H1 (cell line): ENCODE data around the gene PRTN3. TPM values are rescaled to one million over a fixed set of nuclear protein-coding genes. Genes with fewer than 3 reads are reported as not detected.

ENCODE experiments used
- CTCF ChIA-PET: fragments of 300-600 bp; sonication (Branson Sonifier 250); formaldehyde crosslinking; loops from one replicate; lab custom pipeline; 2021; ENCODE audit not compliant: partially characterized antibody; lab: Charles Lee
- POLR2A ChIA-PET: fragments of 300-600 bp; sonication (Branson Sonifier 250); formaldehyde crosslinking; loops from one replicate; lab custom pipeline; 2021; ENCODE audit warnings: inconsistent platforms; ENCODE audit not compliant: partially characterized antibody; lab: Charles Lee
- DNase-seq, 2 experiments: peaks; one replicate each; pipeline versions ENCODE4 v3.0.0 to v3.0.0-alpha.2; 2010 to 2022; ENCODE audit warnings: low spot score in 2 of 2, low read depth in 1 of 2, mixed read lengths in 1 of 2
- FAIRE-seq: peaks from 2 replicates; lab custom pipeline; 2011; peaks lifted over from hg19 to GRCh38; lab: Jason Lieb, UNC
- H2AFZ ChIP-seq: 2 replicates; pipeline ENCODE4 v1.8.1; 2012; ENCODE audit warnings: low read length, inconsistent platforms
- H2AK5ac ChIP-seq: 2 replicates; pipeline ENCODE4 v1.6.1; 2013; ENCODE audit warnings: low read depth, low read length
- H2BK120ac ChIP-seq: replicated peaks from 2 replicates; pipeline ENCODE3; 2013; ENCODE audit warnings: low read depth, low read length, inconsistent platforms
- H2BK12ac ChIP-seq: 2 replicates; pipeline ENCODE4 v1.6.1; 2013; ENCODE audit warnings: low read depth, low read length
- H2BK15ac ChIP-seq: 2 replicates; pipeline ENCODE4 v1.6.1; 2013; ENCODE audit warnings: low read length
- H2BK20ac ChIP-seq: 2 replicates; pipeline ENCODE4 v1.6.1; 2013; ENCODE audit warnings: low read length
- H2BK5ac ChIP-seq: 2 replicates; pipeline ENCODE4 v1.6.1; 2013; ENCODE audit warnings: low read depth, low read length
- H3K14ac ChIP-seq: 2 replicates; pipeline ENCODE4 v1.6.1; 2013; ENCODE audit warnings: inconsistent platforms; ENCODE audit not compliant: insufficient read length
- H3K18ac ChIP-seq: 2 replicates; pipeline ENCODE4 v1.6.1; 2013; ENCODE audit warnings: low read length; ENCODE audit errors: extremely low read depth
- H3K23ac ChIP-seq: 2 replicates; pipeline ENCODE4 v1.6.1; 2013; ENCODE audit warnings: inconsistent platforms; ENCODE audit not compliant: insufficient read length
- H3K23me2 ChIP-seq: 2 replicates; pipeline ENCODE4 v1.6.1; 2013; ENCODE audit warnings: low read depth, low read length
- H3K27ac ChIP-seq: 2 replicates; pipeline ENCODE4 v1.6.1; 2011; ENCODE audit warnings: low read depth, low read length, inconsistent platforms
- H3K27me3 ChIP-seq, 4 experiments: replicated peaks in 1 of 4; 1 replicate in 1 of 4; 2 replicates in 3 of 4; pipeline versions ENCODE4 v1.6.1 to v1.8.1; 2011 to 2013; ENCODE audit warnings: low read length in 3 of 4, mild to moderate bottlenecking in 3 of 4, inconsistent platforms in 2 of 4, mixed read lengths in 2 of 4, moderate library complexity in 1 of 4; ENCODE audit not compliant: control insufficient read depth in 3 of 4, insufficient read depth in 3 of 4; ENCODE audit errors: extremely low read depth in 1 of 4
- H3K36me3 ChIP-seq, 4 experiments: 2 replicates each; pipeline versions ENCODE4 v1.6.1 to v1.8.1; 2011 to 2013; ENCODE audit warnings: mild to moderate bottlenecking in 4 of 4, low read length in 3 of 4, moderate library complexity in 2 of 4, control low read depth in 1 of 4, inconsistent platforms in 1 of 4; ENCODE audit not compliant: insufficient read depth in 4 of 4, control insufficient read depth in 2 of 4
- H3K4ac ChIP-seq: replicated peaks from 2 replicates; pipeline ENCODE3; 2013; ENCODE audit warnings: low read length, low read depth, mixed read lengths, inconsistent platforms; ENCODE audit not compliant: insufficient read length
- H3K4me1 ChIP-seq, 4 experiments: replicated peaks in 1 of 4; 1 replicate in 1 of 4; 2 replicates in 3 of 4; pipeline versions ENCODE4 v1.6.1 to v1.8.1; 2011 to 2013; ENCODE audit warnings: low read length in 3 of 4, inconsistent platforms in 2 of 4, mixed read lengths in 1 of 4; ENCODE audit not compliant: insufficient read depth in 4 of 4, control insufficient read depth in 3 of 4
- H3K4me2 ChIP-seq, 2 experiments: 2 replicates each; pipeline versions ENCODE4 v1.6.1 to v1.8.1; 2011 to 2013; ENCODE audit warnings: low read depth in 2 of 2, low read length in 2 of 2, control low read depth in 1 of 2, inconsistent platforms in 1 of 2, mild to moderate bottlenecking in 1 of 2; ENCODE audit not compliant: insufficient read depth in 1 of 2
- H3K4me3 ChIP-seq, 4 experiments: fragments of 200-600, 300-600 bp in 1 of 4; sonication (generic), shearing (Covaris generic), sonication (Bioruptor Twin) in 1 of 4; 2 replicates each; pipeline versions ENCODE4 v1.5.1 to v1.8.1; 2011 to 2016; ENCODE audit warnings: low read length in 4 of 4, low read depth in 3 of 4, control low read depth in 2 of 4, inconsistent platforms in 2 of 4, mild to moderate bottlenecking in 2 of 4, mixed read lengths in 1 of 4, moderate library complexity in 1 of 4; ENCODE audit not compliant: insufficient read depth in 2 of 4; ENCODE audit errors: extremely low read depth in 1 of 4
- H3K56ac ChIP-seq: replicated peaks from 2 replicates; pipeline ENCODE3; 2013; ENCODE audit warnings: low read depth, mild to moderate bottlenecking, mixed read lengths, low read length, inconsistent platforms; ENCODE audit not compliant: insufficient read length
- H3K79me1 ChIP-seq: 2 replicates; pipeline ENCODE4 v1.6.1; 2013; ENCODE audit warnings: low read depth, low read length, control low read depth
- H3K79me2 ChIP-seq, 2 experiments: 2 replicates each; pipeline versions ENCODE4 v1.6.1 to v1.8.1; 2012 to 2013; ENCODE audit warnings: low read length in 2 of 2, mild to moderate bottlenecking in 2 of 2, inconsistent platforms in 1 of 2; ENCODE audit not compliant: insufficient read depth in 2 of 2, control insufficient read depth in 1 of 2
- H3K9ac ChIP-seq, 4 experiments: replicated peaks in 1 of 4; 1 replicate in 1 of 4; 2 replicates in 3 of 4; pipeline versions ENCODE4 v1.6.1 to v1.8.1; 2011 to 2013; ENCODE audit warnings: low read depth in 3 of 4, low read length in 3 of 4, control low read depth in 2 of 4, mild to moderate bottlenecking in 2 of 4, moderate library complexity in 2 of 4, inconsistent platforms in 1 of 4; ENCODE audit errors: extremely low read depth in 1 of 4
- H3K9me3 ChIP-seq, 2 experiments: 2 replicates each; pipeline versions ENCODE4 v1.6.1 to v1.8.1; 2012 to 2013; ENCODE audit warnings: mild to moderate bottlenecking in 2 of 2, moderate library complexity in 2 of 2, control low read depth in 1 of 2, inconsistent platforms in 1 of 2, low read depth in 1 of 2, low read length in 1 of 2, mixed read lengths in 1 of 2; ENCODE audit not compliant: insufficient read depth in 2 of 2
- H4K20me1 ChIP-seq, 2 experiments: replicated peaks in 1 of 2; 2 replicates each; pipeline versions ENCODE3 to v1.8.1; 2011 to 2013; ENCODE audit warnings: inconsistent platforms in 2 of 2, low read length in 2 of 2, mild to moderate bottlenecking in 1 of 2; ENCODE audit not compliant: insufficient read depth in 2 of 2, control insufficient read depth in 1 of 2
- H4K5ac ChIP-seq: 2 replicates; pipeline ENCODE4 v1.6.1; 2013; ENCODE audit warnings: low read length, low read depth, mixed read lengths, inconsistent platforms; ENCODE audit not compliant: insufficient read length
- H4K8ac ChIP-seq: 2 replicates; pipeline ENCODE4 v1.8.0; 2013; ENCODE audit warnings: mild to moderate bottlenecking, moderate library complexity, low read length, inconsistent platforms; ENCODE audit not compliant: insufficient read depth; ENCODE audit errors: extremely low read depth
- H4K91ac ChIP-seq: replicated peaks from 2 replicates; pipeline ENCODE3; 2013; ENCODE audit warnings: low read length, mixed read lengths, inconsistent platforms; ENCODE audit not compliant: insufficient read length
- CTBP2 ChIP-seq: IDR thresholded peaks from 2 replicates; pipeline ENCODE4 v1.7.0; 2011; ENCODE audit warnings: borderline replicate concordance, mild to moderate bottlenecking, moderate library complexity, mixed read lengths, low read length; ENCODE audit not compliant: insufficient read depth, insufficient read length
- PHF8 ChIP-seq: fragments of 200-600 bp; sonication (generic); conservative IDR thresholded peaks from 2 replicates; pipeline ENCODE4 v1.7.1; 2012; ENCODE audit warnings: low read depth, mild to moderate bottlenecking, inconsistent platforms, low read length, moderate library complexity
- SIN3A ChIP-seq, 2 experiments: IDR thresholded peaks in 1 of 2; conservative IDR thresholded peaks in 1 of 2; 2 replicates each; pipeline ENCODE4 v1.6.1; 2011 to 2012; ENCODE audit warnings: low read length in 2 of 2, improper control_type of control experiment in 1 of 2, low read depth in 1 of 2, mild to moderate bottlenecking in 1 of 2
- SUZ12 ChIP-seq: fragments of 200-600 bp; sonication (generic); IDR thresholded peaks from 2 replicates; pipeline ENCODE4 v1.6.1; 2012; ENCODE audit warnings: mild to moderate bottlenecking, inconsistent platforms, low read length, moderate library complexity, mixed read lengths
- TAF1 ChIP-seq: IDR thresholded peaks from 2 replicates; pipeline ENCODE4 v1.6.1; 2011; ENCODE audit warnings: mild to moderate bottlenecking, low read depth, low read length
- WGBS, 2 experiments: shearing (Covaris generic) in 1 of 2; methylation state at CpG; one replicate each; pipeline versions ENCODE4 v1.1.6 to v1.1.7; 2013 to 2015; ENCODE audit warnings: low lambda C conversion rate in 2 of 2, mixed read lengths in 2 of 2, inconsistent platforms in 1 of 2, low coverage in 1 of 2, missing lambda C conversion rate in 1 of 2; ENCODE audit not compliant: insufficient replicate concordance in 2 of 2, insufficient coverage in 1 of 2, insufficient read length in 1 of 2; ENCODE audit errors: extremely low coverage in 1 of 2, missing lambda C conversion rate in 1 of 2; 5-methylcytosine and 5-hydroxymethylcytosine counted together
- polyA plus RNA-seq, 7 experiments: library from polyadenylated mRNA; depleted of rRNA in 3 of 7; stranded (reverse) in 5 of 7; unstranded in 2 of 7; fragments of >200 nt in 5 of 7; fragments of 200-250 nt in 2 of 7; gene quantifications; 1 replicate in 5 of 7; 2 replicates in 1 of 7; 4 replicates in 1 of 7; pipeline versions ENCODE4 v1.2.1 to v1.2.3, GENCODE V29; 2011 to 2013; ENCODE audit warnings: missing spikeins in 2 of 7, mixed read lengths in 2 of 7
- total RNA-seq: library from RNA; stranded (reverse); fragmentation: NEBNext Ultra II Directional; extraction: Animal tissue kit (Norgen Biotek cat#: 25700); gene quantifications from 2 replicates; pipeline ENCODE4 v1.2.1, GENCODE V29; 2021
- TF ChIP-seq, protein P1 (sequence below), 3 experiments: IDR thresholded peaks; 1 replicate in 2 of 3; 2 replicates in 1 of 3; pipeline versions ENCODE4 v1.5.1 to v1.6.1; 2011; ENCODE audit warnings: low read length in 3 of 3, mild to moderate bottlenecking in 3 of 3, inconsistent platforms in 2 of 3, low read depth in 1 of 3, moderate library complexity in 1 of 3; ENCODE audit not compliant: insufficient read depth in 1 of 3; ENCODE audit errors: control extremely low read depth in 1 of 3

The PRTN3 gene
- total and polyA plus RNA-seq, 2 of the 8 experiments (the other 6 are each of a cell fraction or from before 2014, with no cell fraction given): 0.39 to 2.1 TPM

DNA sequence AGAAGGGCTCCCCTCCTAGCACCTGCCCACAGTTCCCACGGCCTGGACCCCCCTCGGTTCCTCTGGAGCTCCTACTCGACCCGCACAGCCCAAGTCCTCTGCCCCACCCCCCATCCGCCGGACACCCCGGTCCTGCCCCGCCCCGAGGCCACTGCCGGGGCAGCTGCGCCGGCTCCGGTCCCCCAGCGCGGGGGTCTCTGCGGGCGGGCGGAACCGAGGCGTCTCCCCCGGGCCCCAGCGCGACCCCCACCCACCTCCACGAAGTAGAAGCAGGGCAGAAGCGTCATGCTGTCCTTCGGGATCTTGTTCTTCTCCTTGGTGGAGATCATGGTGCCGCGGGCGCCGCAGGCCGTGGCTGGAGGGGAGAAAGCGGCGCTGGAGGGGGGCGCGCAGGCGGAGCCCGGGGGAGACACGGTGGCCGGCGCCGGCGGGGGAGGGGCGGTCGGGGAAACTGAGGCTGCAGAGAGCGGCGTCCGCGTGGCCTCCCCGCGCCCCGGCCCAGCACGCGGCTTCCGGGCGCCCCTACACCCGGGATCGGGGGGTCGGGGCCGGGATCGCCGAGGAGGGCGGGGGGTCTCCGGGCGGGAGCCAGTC, 19.5 kb upstream of the PRTN3 start:
- no peak overlapping the region for H3K56ac ChIP-seq
- peaks cover 0 to 7% (median 5%) of the 10 kb centered on the region in 4 experiments; a peak in 5 of 7 replicates for H3K4me1 ChIP-seq
- H3K14ac ChIP-seq: no peak overlapping the region
- peaks cover 5% of the 10 kb centered on the region; the same call in 1 of the 2 replicates for H3K79me1 ChIP-seq
- H3K4ac ChIP-seq: no peak overlapping the region
- H3K27me3 ChIP-seq: no peaks in the 10 kb centered on the region
- H2BK5ac ChIP-seq: no peak overlapping the region
- FAIRE-seq: no peak
- H4K8ac ChIP-seq: no peak overlapping the region; the same call in 1 of the 2 replicates
- ChIA-PET POLR2A (interaction anchor here (1.3 to 12.0 kb wide), 3 partner anchors 9 to 30 kb away, joined by 3 to 277 read pairs (median 4); partner anchors contain the start of gene PTBP1), CTCF (no interaction called here)
- no peaks in the 10 kb centered on the region for H3K9me3 ChIP-seq
- 13% methylated on average over 4 of the region's 64 CpGs; no CpG with 5 or more reads in 1 of the 2 experiments for WGBS, 2 experiments
- H2BK15ac ChIP-seq: no peak overlapping the region
- peak overlapping the region; percentile 65 for H4K91ac ChIP-seq
- DNase-seq: peak in 1 of 2 experiments; percentile 75
- no peak overlapping the region for H2AK5ac ChIP-seq
- H3K4me3 ChIP-seq: peak overlapping the region; percentile 49 to 95 (median 62)
- H3K23me2 ChIP-seq: peaks cover 10% of the 10 kb centered on the region; the same call in 1 of the 2 replicates
- H4K20me1 ChIP-seq: peaks cover 0 to 5% of the 10 kb centered on the region in 2 experiments
- no peak overlapping the region for H2AFZ ChIP-seq
- no peak overlapping the region for H2BK120ac ChIP-seq
- no peak overlapping the region for H2BK20ac ChIP-seq
- H3K79me2 ChIP-seq: peaks cover 0 to 13% of the 10 kb centered on the region in 2 experiments; a peak in 1 of 4 replicates
- peak overlapping the region; percentile 52 for H4K5ac ChIP-seq
- no peak overlapping the region for H3K23ac ChIP-seq
- H3K4me2 ChIP-seq: peak overlapping the region; percentile 29 to 57
- peak overlapping the region; percentile 90 for H3K18ac ChIP-seq
- TF ChIP-seq TAF1 (0 out of 2 replicates have a peak, but pooled peaks have one; percentile 7), SUZ12 (no peak), PHF8 (0 out of 2 replicates have a peak, but pooled peaks have one; percentile 36), SIN3A (conservative IDR thresholded peaks at IDR 0.05 in 1 of 2, IDR thresholded peaks at IDR 0.05 in 1 of 2; ENCODE audit: low read depth in 1 of 2, low read length in 2 of 2) (no peak), CTBP2 (no peak)
- TF ChIP-seq, protein P1, sequence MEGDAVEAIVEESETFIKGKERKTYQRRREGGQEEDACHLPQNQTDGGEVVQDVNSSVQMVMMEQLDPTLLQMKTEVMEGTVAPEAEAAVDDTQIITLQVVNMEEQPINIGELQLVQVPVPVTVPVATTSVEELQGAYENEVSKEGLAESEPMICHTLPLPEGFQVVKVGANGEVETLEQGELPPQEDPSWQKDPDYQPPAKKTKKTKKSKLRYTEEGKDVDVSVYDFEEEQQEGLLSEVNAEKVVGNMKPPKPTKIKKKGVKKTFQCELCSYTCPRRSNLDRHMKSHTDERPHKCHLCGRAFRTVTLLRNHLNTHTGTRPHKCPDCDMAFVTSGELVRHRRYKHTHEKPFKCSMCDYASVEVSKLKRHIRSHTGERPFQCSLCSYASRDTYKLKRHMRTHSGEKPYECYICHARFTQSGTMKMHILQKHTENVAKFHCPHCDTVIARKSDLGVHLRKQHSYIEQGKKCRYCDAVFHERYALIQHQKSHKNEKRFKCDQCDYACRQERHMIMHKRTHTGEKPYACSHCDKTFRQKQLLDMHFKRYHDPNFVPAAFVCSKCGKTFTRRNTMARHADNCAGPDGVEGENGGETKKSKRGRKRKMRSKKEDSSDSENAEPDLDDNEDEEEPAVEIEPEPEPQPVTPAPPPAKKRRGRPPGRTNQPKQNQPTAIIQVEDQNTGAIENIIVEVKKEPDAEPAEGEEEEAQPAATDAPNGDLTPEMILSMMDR (IDR thresholded peaks at IDR 0.05; ENCODE audit: control extremely low read depth in 1 of 3, insufficient read depth in 1 of 3, low read depth in 1 of 3, low read length in 3 of 3): peak in 1 of 3 experiments; percentile 1; a peak in 1 of 4 replicates
- H3K36me3 ChIP-seq: no peaks in the 10 kb centered on the region; a peak in 2 of 8 replicates
- H2BK12ac ChIP-seq: no peak overlapping the region
- no peak overlapping the region for H3K27ac ChIP-seq
- H3K9ac ChIP-seq: peak overlapping the region in 3 of 4 experiments; percentile 31 to 59 (median 50); a peak in 4 of 7 replicates
